DND-41 (cell line): ENCODE measurements around the gene PRDM2.

Experiments used
- ATAC-seq: fragments of 200-7000 bp; cut with Tn5 transposase; 3 replicates; pipeline ENCODE4 v1.9.1; 2021; ENCODE audit warnings: low read depth; ENCODE audit not compliant: insufficient read depth
- DNase-seq: peaks from one replicate; pipeline ENCODE4 v3.0.0-alpha.2; 2020
- H2AFZ ChIP-seq: 2 replicates; pipeline ENCODE4 v1.6.0; 2012; ENCODE audit warnings: low read depth, low read length
- H3K27ac ChIP-seq: 2 replicates; pipeline ENCODE4 v1.5.1; 2012; ENCODE audit warnings: low read length, inconsistent platforms
- H3K27me3 ChIP-seq: fragments of 200-600 bp; sonication (generic); 2 replicates; pipeline ENCODE4 v1.6.0; 2012; ENCODE audit warnings: low read length, mild to moderate bottlenecking, inconsistent platforms; ENCODE audit not compliant: insufficient read depth, poor library complexity
- H3K36me3 ChIP-seq: 2 replicates; pipeline ENCODE4 v1.5.1; 2012; ENCODE audit warnings: low read length, inconsistent platforms; ENCODE audit not compliant: insufficient read depth
- H3K4me1 ChIP-seq: 2 replicates; pipeline ENCODE4 v1.5.1; 2012; ENCODE audit warnings: mild to moderate bottlenecking, low read length; ENCODE audit not compliant: insufficient read depth
- H3K4me2 ChIP-seq: 2 replicates; pipeline ENCODE4 v1.6.0; 2012; ENCODE audit warnings: mild to moderate bottlenecking, moderate library complexity, low read length, inconsistent platforms; ENCODE audit not compliant: insufficient read depth
- H3K4me3 ChIP-seq, 2 experiments: fragments of 200-600 bp in 1 of 2; shearing (Covaris generic) in 1 of 2; 2 replicates each; pipeline ENCODE4 v1.5.1; 2012 to 2016; ENCODE audit warnings: inconsistent platforms in 2 of 2, low read length in 2 of 2, mild to moderate bottlenecking in 2 of 2, low read depth in 1 of 2, moderate library complexity in 1 of 2
- H3K79me2 ChIP-seq: 2 replicates; pipeline ENCODE4 v1.6.0; 2012; ENCODE audit warnings: low read length, inconsistent platforms; ENCODE audit not compliant: insufficient read depth
- H3K9ac ChIP-seq: 2 replicates; pipeline ENCODE4 v1.6.0; 2012; ENCODE audit warnings: low read depth, mild to moderate bottlenecking, inconsistent platforms, low read length, moderate library complexity
- H3K9me3 ChIP-seq: 2 replicates; pipeline ENCODE4 v1.5.1; 2012; ENCODE audit warnings: low read length, moderate library complexity, mild to moderate bottlenecking, inconsistent platforms; ENCODE audit not compliant: insufficient read depth, severe bottlenecking
- H4K20me1 ChIP-seq: 2 replicates; pipeline ENCODE4 v1.6.0; 2012; ENCODE audit warnings: low read length; ENCODE audit not compliant: insufficient read depth
- EZH2 ChIP-seq: IDR thresholded peaks from 3 replicates; pipeline ENCODE4 v1.6.1; 2012; ENCODE audit warnings: borderline replicate concordance, low read depth, mild to moderate bottlenecking, moderate library complexity, low read length, inconsistent platforms; ENCODE audit not compliant: severe bottlenecking
- TF ChIP-seq, protein P1 (sequence below): IDR thresholded peaks from 2 replicates; pipeline ENCODE4 v1.5.1; 2012; ENCODE audit warnings: borderline replicate concordance, low read length, moderate library complexity, mild to moderate bottlenecking; ENCODE audit not compliant: poor library complexity, severe bottlenecking; ENCODE audit errors: extremely low read depth

The PRDM2 gene

GRCh38 chr1:13764588-13765332, 64.8 kb downstream of the PRDM2 start:
- Histone ChIP-seq H3K4me3 (no peak overlapping the region), H3K27me3 (no peaks in the 10 kb centered on the region), H3K27ac (no peak overlapping the region), H4K20me1 (peaks cover 89% of the 10 kb centered on the region), H3K36me3 (0 out of 2 replicates have a peak, but pooled peaks cover 10% of the 10 kb centered on the region), H3K4me2 (no peak overlapping the region), H3K4me1 (no peaks in the 10 kb centered on the region), H3K9me3 (no peaks in the 10 kb centered on the region), H3K79me2 (peaks cover 100% of the 10 kb centered on the region), H3K9ac (no peak overlapping the region), H2AFZ (no peak overlapping the region)
- no peak for TF ChIP-seq EZH2
- TF ChIP-seq, protein P1, sequence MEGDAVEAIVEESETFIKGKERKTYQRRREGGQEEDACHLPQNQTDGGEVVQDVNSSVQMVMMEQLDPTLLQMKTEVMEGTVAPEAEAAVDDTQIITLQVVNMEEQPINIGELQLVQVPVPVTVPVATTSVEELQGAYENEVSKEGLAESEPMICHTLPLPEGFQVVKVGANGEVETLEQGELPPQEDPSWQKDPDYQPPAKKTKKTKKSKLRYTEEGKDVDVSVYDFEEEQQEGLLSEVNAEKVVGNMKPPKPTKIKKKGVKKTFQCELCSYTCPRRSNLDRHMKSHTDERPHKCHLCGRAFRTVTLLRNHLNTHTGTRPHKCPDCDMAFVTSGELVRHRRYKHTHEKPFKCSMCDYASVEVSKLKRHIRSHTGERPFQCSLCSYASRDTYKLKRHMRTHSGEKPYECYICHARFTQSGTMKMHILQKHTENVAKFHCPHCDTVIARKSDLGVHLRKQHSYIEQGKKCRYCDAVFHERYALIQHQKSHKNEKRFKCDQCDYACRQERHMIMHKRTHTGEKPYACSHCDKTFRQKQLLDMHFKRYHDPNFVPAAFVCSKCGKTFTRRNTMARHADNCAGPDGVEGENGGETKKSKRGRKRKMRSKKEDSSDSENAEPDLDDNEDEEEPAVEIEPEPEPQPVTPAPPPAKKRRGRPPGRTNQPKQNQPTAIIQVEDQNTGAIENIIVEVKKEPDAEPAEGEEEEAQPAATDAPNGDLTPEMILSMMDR, result no peak
- DNase-seq (no peak), ATAC-seq (no peak)

DNA sequence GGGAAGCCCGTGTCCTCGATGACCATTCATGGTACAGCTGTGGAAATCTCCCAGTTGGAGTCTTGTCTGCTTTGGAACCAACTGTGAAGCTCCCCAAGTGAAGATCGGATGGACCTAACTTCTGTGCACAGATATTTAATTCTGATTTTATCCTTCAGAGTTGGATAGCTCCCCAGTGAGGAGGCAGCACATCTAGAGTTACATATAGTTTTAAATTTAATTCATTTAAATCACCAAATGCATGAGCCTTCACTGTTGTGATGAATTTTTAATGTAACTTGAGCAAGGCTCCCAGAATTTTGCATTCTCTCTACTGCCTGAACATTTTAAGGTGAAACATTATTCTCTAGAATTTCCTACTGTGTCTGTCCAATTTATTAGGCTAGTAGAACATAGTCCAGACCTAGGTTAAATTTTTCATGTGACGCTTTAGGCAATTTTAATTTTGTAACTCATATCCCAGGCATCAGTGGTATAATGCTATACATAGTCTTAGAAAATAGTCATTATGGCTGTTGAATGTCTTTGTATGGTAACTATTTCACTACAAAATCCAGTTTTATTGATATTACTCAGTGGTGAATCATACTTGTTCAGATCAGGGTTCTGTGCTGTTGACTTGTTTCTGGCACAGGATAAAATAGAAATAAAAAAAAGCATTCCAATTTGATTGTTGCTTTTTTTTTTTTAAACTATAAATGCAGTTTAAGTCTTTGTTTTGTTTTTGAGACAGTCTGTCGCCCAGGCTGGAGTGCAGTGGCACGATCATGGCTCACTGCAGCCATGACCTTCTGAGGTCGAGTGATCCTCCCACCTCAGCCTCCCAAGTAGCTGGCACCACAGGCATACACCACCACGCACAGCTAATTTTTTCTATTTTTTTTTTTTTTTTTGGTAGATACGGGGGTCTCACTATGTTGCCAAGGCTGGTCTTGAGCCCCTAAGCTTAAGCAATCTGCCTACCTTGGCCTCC, 66.9 kb downstream of the PRDM2 start:
- H3K4me1 ChIP-seq, result no peaks in the 10 kb centered on the region
- ATAC-seq (no peak), DNase-seq (no peak)
- peaks cover 99% of the 10 kb centered on the region for H3K79me2 ChIP-seq
- 0 out of 2 replicates have a peak, but pooled peaks cover 10% of the 10 kb centered on the region for H3K36me3 ChIP-seq
- TF ChIP-seq, protein P1, result no peak
- TF ChIP-seq EZH2, result no peak
- H3K4me2 ChIP-seq, result no peak overlapping the region
- no peaks in the 10 kb centered on the region for H3K27me3 ChIP-seq
- no peak overlapping the region for H2AFZ ChIP-seq
- no peaks in the 10 kb centered on the region for H3K9me3 ChIP-seq
- peaks cover 81% of the 10 kb centered on the region for H4K20me1 ChIP-seq
- no peak overlapping the region for H3K4me3 ChIP-seq
- no peak overlapping the region for H3K9ac ChIP-seq
- no peak overlapping the region for H3K27ac ChIP-seq

GRCh38 chr1:13769212-13769611, 69.2 kb downstream of the PRDM2 start:
- no peak for ATAC-seq
- H3K36me3 ChIP-seq, result peaks cover 22% of the 10 kb centered on the region; the same call in 1 of the 2 replicates
- TF ChIP-seq, protein P1, result no peak
- no peak for TF ChIP-seq EZH2
- no peaks in the 10 kb centered on the region for H3K27me3 ChIP-seq
- no peak overlapping the region for H3K4me2 ChIP-seq
- H2AFZ ChIP-seq, result no peak overlapping the region
- no peaks in the 10 kb centered on the region for H3K9me3 ChIP-seq
- no peaks in the 10 kb centered on the region for H3K4me1 ChIP-seq
- peaks cover 76% of the 10 kb centered on the region for H4K20me1 ChIP-seq
- DNase-seq, result no peak
- H3K4me3 ChIP-seq, result no peak overlapping the region
- H3K9ac ChIP-seq, result no peak overlapping the region
- no peak overlapping the region for H3K27ac ChIP-seq
- H3K79me2 ChIP-seq, result peaks cover 99% of the 10 kb centered on the region
